Measurements from ENCODE around the gene NKAIN1.

DNA sequence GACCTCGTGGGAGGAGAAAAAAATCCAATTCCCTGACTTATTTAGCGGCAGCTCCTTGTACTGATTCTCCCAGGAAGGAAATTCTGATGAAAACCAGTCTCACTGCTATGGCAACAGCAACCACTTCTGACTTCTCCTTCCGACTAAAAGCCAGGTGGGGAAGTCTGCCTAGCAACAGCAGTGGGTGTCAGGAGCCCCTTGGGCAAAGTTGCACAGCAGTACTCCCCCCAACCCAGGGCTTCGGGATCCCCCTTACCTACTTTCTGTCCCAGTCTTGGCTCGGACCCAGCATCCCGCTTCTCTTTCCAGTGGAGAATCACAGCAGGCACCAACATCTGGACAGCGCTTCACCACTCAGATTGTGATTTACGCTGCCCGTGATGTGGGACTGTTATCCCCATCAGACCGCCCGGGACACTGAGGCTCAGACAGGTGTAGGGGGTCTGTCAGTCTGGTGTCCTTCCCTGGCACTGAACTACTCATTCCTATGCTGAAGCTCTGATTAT lies 24.6 kb downstream of the NKAIN1 start:
- no peak for TF ChIP-seq CTCF (IDR thresholded peaks at IDR 0.05; ENCODE audit: low read length)
- no peak for TF ChIP-seq EZH2 (optimal IDR thresholded peaks at IDR 0.05; ENCODE audit: low read depth, low read length)
